Measurements from ENCODE around the gene MCTP2.

DNA sequence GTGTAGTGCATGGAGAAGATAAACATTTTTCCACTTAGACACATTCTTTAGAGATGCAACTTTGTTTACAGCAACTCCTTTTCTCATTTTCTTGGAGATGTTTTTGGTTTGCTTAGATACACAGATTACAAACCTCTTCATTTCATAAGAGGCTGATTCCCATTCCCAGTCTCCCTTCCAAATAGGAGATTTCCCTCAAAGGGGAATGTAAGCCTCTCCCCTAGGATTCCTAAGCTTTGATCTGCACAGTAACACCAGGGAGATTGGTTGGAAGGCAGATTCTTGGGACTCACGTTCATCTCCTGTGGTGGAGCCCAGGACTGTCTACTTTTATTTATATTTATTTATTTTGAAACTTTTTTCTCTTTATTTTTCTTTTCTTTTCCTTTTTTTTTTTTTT lies 63.2 kb downstream of the MCTP2 start:
- TF ChIP-seq, protein P1, sequence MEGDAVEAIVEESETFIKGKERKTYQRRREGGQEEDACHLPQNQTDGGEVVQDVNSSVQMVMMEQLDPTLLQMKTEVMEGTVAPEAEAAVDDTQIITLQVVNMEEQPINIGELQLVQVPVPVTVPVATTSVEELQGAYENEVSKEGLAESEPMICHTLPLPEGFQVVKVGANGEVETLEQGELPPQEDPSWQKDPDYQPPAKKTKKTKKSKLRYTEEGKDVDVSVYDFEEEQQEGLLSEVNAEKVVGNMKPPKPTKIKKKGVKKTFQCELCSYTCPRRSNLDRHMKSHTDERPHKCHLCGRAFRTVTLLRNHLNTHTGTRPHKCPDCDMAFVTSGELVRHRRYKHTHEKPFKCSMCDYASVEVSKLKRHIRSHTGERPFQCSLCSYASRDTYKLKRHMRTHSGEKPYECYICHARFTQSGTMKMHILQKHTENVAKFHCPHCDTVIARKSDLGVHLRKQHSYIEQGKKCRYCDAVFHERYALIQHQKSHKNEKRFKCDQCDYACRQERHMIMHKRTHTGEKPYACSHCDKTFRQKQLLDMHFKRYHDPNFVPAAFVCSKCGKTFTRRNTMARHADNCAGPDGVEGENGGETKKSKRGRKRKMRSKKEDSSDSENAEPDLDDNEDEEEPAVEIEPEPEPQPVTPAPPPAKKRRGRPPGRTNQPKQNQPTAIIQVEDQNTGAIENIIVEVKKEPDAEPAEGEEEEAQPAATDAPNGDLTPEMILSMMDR (IDR thresholded peaks at IDR 0.05; ENCODE audit: poor library complexity): no peak
- TF ChIP-seq EZH2phosphoT487 (IDR thresholded peaks at IDR 0.05; ENCODE audit: low read depth, severe bottlenecking, unreplicated experiment): no peak
